ENCODE data around the gene SLC2A13. TPM values are rescaled to one million over a fixed set of nuclear protein-coding genes. Genes with fewer than 3 reads are reported as not detected.
A peak's percentile ranks its signal among the peaks of the same experiment; 100 is the strongest.

The SLC2A13 gene
- total RNA-seq, 1 experiment from 2014 or later: 1.7 TPM

DNA sequence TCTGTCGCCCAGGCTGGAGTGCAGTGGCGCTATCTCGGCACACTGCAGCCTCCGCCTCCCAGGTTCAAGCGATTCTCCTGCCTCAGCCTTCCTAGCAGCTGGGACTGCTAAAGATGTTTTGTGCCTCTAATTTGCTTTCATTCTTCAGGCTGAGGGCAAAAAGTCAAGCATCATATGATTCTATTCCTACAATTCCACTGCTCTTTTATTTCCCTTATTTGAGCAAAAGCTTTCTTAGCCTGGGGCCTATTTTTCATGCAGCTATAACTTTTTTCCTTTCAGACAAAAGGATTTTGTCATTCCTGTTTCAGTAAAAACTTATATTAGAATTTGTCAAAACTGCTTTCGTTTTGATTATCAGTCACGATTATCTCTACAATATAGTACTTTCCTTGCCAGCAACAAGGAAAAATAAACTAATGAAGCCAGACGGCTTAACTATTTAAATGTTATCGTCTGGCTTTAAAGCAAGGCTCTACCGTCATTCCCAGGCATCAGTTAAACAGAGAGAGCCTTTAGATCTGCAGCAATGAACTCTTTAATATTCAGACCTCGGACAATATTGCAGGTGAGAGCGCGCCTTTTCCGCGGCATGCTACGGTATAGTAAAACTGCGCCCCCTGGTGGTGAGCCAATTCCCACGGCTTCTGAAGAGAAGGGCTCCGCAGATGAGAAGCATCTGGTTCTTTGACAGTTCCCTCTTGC lies 1.4 kb upstream of the SLC2A13 start:
- Mint-ChIP-seq H3K9me3 (ENCODE audit: unreplicated experiment) (no peaks in the 10 kb centered on the region), H3K27ac (ENCODE audit: low read depth, unreplicated experiment) (no peak overlapping the region), H3K4me1 (ENCODE audit: insufficient read depth, unreplicated experiment) (peaks cover 14% of the 10 kb centered on the region), H3K36me3 (ENCODE audit: insufficient read depth, unreplicated experiment) (no peaks in the 10 kb centered on the region), H3K27me3 (ENCODE audit: insufficient read depth, unreplicated experiment) (no peaks in the 10 kb centered on the region), H3K4me3 (ENCODE audit: unreplicated experiment) (peak overlapping the region; percentile 76)
- CTCF ChIA-PET: interaction anchor here (0.6 to 10.8 kb wide), 41 partner anchors 11 to 523 kb away, joined by 3 to 182 read pairs (median 4); no protein-coding TSS in a partner anchor
- TF ChIP-seq CTCF (IDR thresholded peaks at IDR 0.05; ENCODE audit: unreplicated experiment): peak; percentile 79
- POLR2A ChIA-PET: interaction anchor here (0.9 to 2.0 kb wide), 7 partner anchors 11 to 208 kb away, joined by 3 to 13 read pairs (median 4); no protein-coding TSS in a partner anchor
- DNase-seq (ENCODE audit: unreplicated experiment): peak; percentile 83
- intact Hi-C loops (cut with micrococcal nuclease): loop anchor here (1.0 to 5.0 kb wide), 3 partner anchors 75 to 342 kb away; no protein-coding TSS in a partner anchor
- BruUV-seq (replicated peaks): no TSS peak

- ChIA-PET POLR2A (interaction anchor here (0.7 to 2.0 kb wide), 12 partner anchors 11 to 209 kb away, joined by 3 to 13 read pairs (median 3); no protein-coding TSS in a partner anchor), CTCF (interaction anchor here (0.5 to 10.8 kb wide), 40 partner anchors 8 to 523 kb away, joined by 3 to 182 read pairs (median 4); no protein-coding TSS in a partner anchor)
- TF ChIP-seq CTCF (IDR thresholded peaks at IDR 0.05; ENCODE audit: unreplicated experiment): no peak
- no peaks in the 10 kb centered on the region for H3K27me3 Mint-ChIP-seq (ENCODE audit: insufficient read depth, unreplicated experiment)
- no peak overlapping the region for H3K27ac Mint-ChIP-seq (ENCODE audit: low read depth, unreplicated experiment)
- no peaks in the 10 kb centered on the region for H3K9me3 Mint-ChIP-seq (ENCODE audit: unreplicated experiment)
- intact Hi-C loops (cut with micrococcal nuclease): loop anchor here (1.0 to 5.0 kb wide), 3 partner anchors 74 to 341 kb away; no protein-coding TSS in a partner anchor
- no TSS peak for BruUV-seq (replicated peaks)
- H3K4me1 Mint-ChIP-seq (ENCODE audit: insufficient read depth, unreplicated experiment): peaks cover 14% of the 10 kb centered on the region
- H3K36me3 Mint-ChIP-seq (ENCODE audit: insufficient read depth, unreplicated experiment): no peaks in the 10 kb centered on the region
- peak; percentile 42 for DNase-seq (ENCODE audit: unreplicated experiment)
- H3K4me3 Mint-ChIP-seq (ENCODE audit: unreplicated experiment): peak overlapping the region; percentile 76
These were observed 774 bp upstream of the SLC2A13 start for GRCh38 chr12:40106655-40107054.

DNA sequence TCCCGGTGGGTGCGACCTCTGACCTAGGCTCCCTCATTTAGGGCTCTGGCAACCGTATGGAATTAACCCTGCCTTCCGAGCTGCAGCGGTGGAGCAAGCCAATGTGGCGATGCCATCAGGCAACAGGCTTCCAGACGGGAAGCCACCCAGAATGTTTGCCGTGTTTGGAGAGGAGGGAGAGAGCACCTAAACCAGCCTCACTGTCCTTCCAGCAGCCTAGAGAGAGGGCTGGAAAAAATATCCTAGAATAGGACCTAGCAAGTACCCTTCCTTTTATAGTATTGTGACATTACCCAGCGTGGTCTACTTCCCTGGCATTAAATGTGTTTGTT lies 287 bp upstream of the SLC2A13 start:
- Mint-ChIP-seq H3K4me3 (ENCODE audit: unreplicated experiment) (peak overlapping the region; percentile 76), H3K9me3 (ENCODE audit: unreplicated experiment) (no peaks in the 10 kb centered on the region), H3K27me3 (ENCODE audit: insufficient read depth, unreplicated experiment) (no peaks in the 10 kb centered on the region), H3K36me3 (ENCODE audit: insufficient read depth, unreplicated experiment) (no peaks in the 10 kb centered on the region), H3K27ac (ENCODE audit: low read depth, unreplicated experiment) (no peak overlapping the region), H3K4me1 (ENCODE audit: insufficient read depth, unreplicated experiment) (peaks cover 14% of the 10 kb centered on the region)
- no TSS peak for BruUV-seq (replicated peaks)
- no peak for TF ChIP-seq CTCF (IDR thresholded peaks at IDR 0.05; ENCODE audit: unreplicated experiment)
- intact Hi-C loops (cut with micrococcal nuclease): loop anchor here (5.0 kb wide), 1 partner anchor 74 kb away; no protein-coding TSS in a partner anchor
- CTCF ChIA-PET: interaction anchor here (0.5 to 10.8 kb wide), 25 partner anchors 8 to 522 kb away, joined by 3 to 182 read pairs (median 3); no protein-coding TSS in a partner anchor
- POLR2A ChIA-PET: interaction anchor here (0.7 to 2.0 kb wide), 13 partner anchors 12 to 209 kb away, joined by 3 to 13 read pairs (median 3); no protein-coding TSS in a partner anchor
- no peak for DNase-seq (ENCODE audit: unreplicated experiment)

DNA sequence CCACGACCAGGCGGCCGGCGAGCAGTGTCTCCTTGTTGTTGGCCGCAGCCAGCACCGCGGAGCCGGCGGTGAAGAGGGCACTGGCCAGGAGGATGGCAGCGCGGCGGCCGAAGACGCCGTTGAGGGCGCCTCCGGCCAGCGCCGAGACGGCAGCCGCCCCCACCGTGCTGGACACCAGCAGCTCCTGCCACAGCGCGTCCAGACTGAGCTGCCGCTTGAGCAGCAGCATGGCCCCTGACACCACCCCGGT lies 691 bp downstream of the SLC2A13 start:
- no peaks in the 10 kb centered on the region for H3K36me3 Mint-ChIP-seq (ENCODE audit: insufficient read depth, unreplicated experiment)
- no peak for DNase-seq (ENCODE audit: unreplicated experiment)
- peaks cover 14% of the 10 kb centered on the region for H3K4me1 Mint-ChIP-seq (ENCODE audit: insufficient read depth, unreplicated experiment)
- peak overlapping the region; percentile 76 for H3K4me3 Mint-ChIP-seq (ENCODE audit: unreplicated experiment)
- no TSS peak for BruUV-seq (replicated peaks)
- no peaks in the 10 kb centered on the region for H3K9me3 Mint-ChIP-seq (ENCODE audit: unreplicated experiment)
- no peaks in the 10 kb centered on the region for H3K27me3 Mint-ChIP-seq (ENCODE audit: insufficient read depth, unreplicated experiment)
- ChIA-PET CTCF (interaction anchor here (1.1 to 10.8 kb wide), 6 partner anchors 66 to 714 kb away, joined by 3 to 182 read pairs (median 4); no protein-coding TSS in a partner anchor), POLR2A (interaction anchor here (0.6 to 1.9 kb wide), 4 partner anchors 39 to 862 kb away, joined by 3 to 12 read pairs (median 4); no protein-coding TSS in a partner anchor)
- no peak for TF ChIP-seq CTCF (IDR thresholded peaks at IDR 0.05; ENCODE audit: unreplicated experiment)
- intact Hi-C loops (cut with micrococcal nuclease): loop anchor here (1.0 to 5.0 kb wide), 2 partner anchors 73 to 518 kb away; no protein-coding TSS in a partner anchor
- no peak overlapping the region for H3K27ac Mint-ChIP-seq (ENCODE audit: low read depth, unreplicated experiment)

Measured in MCF 10A (cell line).